ENCODE measurements around the gene ACSF3. TPM values are rescaled to one million over a fixed set of nuclear protein-coding genes. Genes with fewer than 3 reads are reported as not detected.

The ACSF3 gene
- total and polyA plus RNA-seq, 2 donors (not counting 1 experiment from before 2014, with no cell fraction given): 45.2 to 113 TPM

DNA sequence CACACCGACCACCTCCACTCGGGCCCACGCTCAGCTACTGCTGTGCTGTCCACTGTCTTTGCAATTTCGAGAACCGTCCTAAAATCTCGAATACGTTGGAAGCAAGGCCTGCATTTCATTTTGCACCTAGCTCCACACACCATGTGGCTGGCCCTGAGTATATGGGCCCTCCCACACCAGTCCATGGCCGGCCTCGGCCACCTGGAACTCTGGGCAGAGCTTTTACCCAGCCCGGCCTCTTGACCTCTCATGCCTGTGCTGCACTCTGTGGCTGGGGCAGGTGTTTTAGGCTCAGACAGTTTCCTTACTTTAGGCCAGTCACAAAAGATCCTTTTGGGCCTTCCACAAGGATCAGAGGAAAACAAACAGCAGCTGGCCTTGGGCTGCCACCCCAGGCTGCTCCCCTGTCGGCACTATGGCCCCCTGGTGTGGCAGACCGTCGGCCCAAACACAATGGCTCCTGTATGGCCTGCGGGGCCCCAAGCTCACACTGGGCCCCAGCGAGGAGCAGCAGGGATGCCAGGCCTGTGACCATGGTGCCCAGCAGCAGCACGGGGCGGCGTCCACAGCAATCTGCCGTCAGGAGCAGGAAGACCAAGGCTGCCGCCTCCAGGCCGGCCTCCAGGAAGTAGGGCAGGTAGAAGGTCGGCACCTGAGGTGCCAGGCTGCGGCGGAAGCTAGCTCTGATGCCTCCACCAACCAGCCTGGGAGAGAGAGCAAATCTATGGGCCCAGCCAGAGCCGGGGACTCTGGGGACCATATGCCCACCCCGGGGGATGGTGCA lies 104.2 kb downstream of the ACSF3 start:
- ATAC-seq (ENCODE audit: low read depth): no peak
- no peak overlapping the region for H2AFZ ChIP-seq (ENCODE audit: insufficient read depth, low read depth, low read length, poor library complexity, severe bottlenecking)
- Mint-ChIP-seq H3K27ac (no peak overlapping the region), H3K9me3 (ENCODE audit: insufficient read depth) (no peaks in the 10 kb centered on the region), H3K27me3 (peaks cover 15% of the 10 kb centered on the region), H3K4me3 (no peak overlapping the region), H3K4me1 (peaks cover 12% of the 10 kb centered on the region)
- H3K27ac ChIP-seq (ENCODE audit: low read length in 2 of 2): no peak overlapping the region
- no peaks in the 10 kb centered on the region for H3K36me3 ChIP-seq (replicated peaks in 1 of 2; ENCODE audit: control extremely low read depth in 1 of 2, control insufficient read depth in 1 of 2, extremely low read depth in 1 of 2, insufficient read depth in 2 of 2, low read length in 1 of 2)
- intact Hi-C loops (cut with micrococcal nuclease): no loop called here
- H3K4me2 ChIP-seq (replicated peaks; ENCODE audit: low read depth, low read length, poor library complexity, severe bottlenecking): no peak overlapping the region
- CTCF ChIA-PET: no interaction called here
- no peaks in the 10 kb centered on the region for H4K20me1 ChIP-seq (ENCODE audit: control insufficient read depth, insufficient read depth, low read length, poor library complexity, severe bottlenecking)
- peaks cover 0 to 43% (median 13%) of the 10 kb centered on the region in 4 experiments for H3K27me3 ChIP-seq (replicated peaks in 1 of 4; ENCODE audit: control extremely low read depth in 1 of 4, control insufficient read depth in 3 of 4, insufficient read depth in 4 of 4, low read length in 3 of 4)
- TF ChIP-seq, protein P1, sequence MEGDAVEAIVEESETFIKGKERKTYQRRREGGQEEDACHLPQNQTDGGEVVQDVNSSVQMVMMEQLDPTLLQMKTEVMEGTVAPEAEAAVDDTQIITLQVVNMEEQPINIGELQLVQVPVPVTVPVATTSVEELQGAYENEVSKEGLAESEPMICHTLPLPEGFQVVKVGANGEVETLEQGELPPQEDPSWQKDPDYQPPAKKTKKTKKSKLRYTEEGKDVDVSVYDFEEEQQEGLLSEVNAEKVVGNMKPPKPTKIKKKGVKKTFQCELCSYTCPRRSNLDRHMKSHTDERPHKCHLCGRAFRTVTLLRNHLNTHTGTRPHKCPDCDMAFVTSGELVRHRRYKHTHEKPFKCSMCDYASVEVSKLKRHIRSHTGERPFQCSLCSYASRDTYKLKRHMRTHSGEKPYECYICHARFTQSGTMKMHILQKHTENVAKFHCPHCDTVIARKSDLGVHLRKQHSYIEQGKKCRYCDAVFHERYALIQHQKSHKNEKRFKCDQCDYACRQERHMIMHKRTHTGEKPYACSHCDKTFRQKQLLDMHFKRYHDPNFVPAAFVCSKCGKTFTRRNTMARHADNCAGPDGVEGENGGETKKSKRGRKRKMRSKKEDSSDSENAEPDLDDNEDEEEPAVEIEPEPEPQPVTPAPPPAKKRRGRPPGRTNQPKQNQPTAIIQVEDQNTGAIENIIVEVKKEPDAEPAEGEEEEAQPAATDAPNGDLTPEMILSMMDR (IDR thresholded peaks at IDR 0.05): no peak
- TF ChIP-seq EZH2 (IDR thresholded peaks at IDR 0.05; ENCODE audit: borderline replicate concordance, insufficient read depth, low read depth, low read length, poor library complexity, severe bottlenecking): no peak
- POLR2A ChIA-PET: no interaction called here
- no peak overlapping the region for H3K9ac ChIP-seq (ENCODE audit: low read length)
- 92% methylated on average over 25 of the region's 26 CpGs for WGBS (ENCODE audit: insufficient coverage)
- H3K4me3 ChIP-seq (ENCODE audit: control extremely low read depth in 1 of 5, extremely low read depth in 1 of 5, insufficient read depth in 1 of 5, low read depth in 2 of 5, low read length in 4 of 5): no peak overlapping the region
- peaks cover 0 to 24% (median 3%) of the 10 kb centered on the region in 3 donors for H3K9me3 ChIP-seq (ENCODE audit: control extremely low read depth in 1 of 3, control insufficient read depth in 2 of 3, insufficient read depth in 1 of 3, low read length in 2 of 3)
- peaks cover 15% of the 10 kb centered on the region in 2 donors for H3K4me1 ChIP-seq (ENCODE audit: control insufficient read depth in 2 of 2, insufficient read depth in 2 of 2, low read length in 2 of 2)
- H3K79me2 ChIP-seq (ENCODE audit: control insufficient read depth, insufficient read depth, low read length): no peaks in the 10 kb centered on the region
- DNase-seq: no peak

Measured in B cell (primary cell).